CD8-positive, alpha-beta memory T cell (primary cell): ENCODE results near the gene HSDL1. TPM values are rescaled to one million over a fixed set of nuclear protein-coding genes. Genes with fewer than 3 reads are reported as not detected.
A peak's percentile ranks its signal among the peaks of the same experiment; 100 is the strongest.

Experiments
- CTCF ChIA-PET: fragments of 350-600 bp; sonication (Branson Sonifier 250); formaldehyde crosslinking; loops from one replicate; lab custom pipeline; 2021; ENCODE audit warnings: antibody characterized with exemption; lab: Charles Lee
- POLR2A ChIA-PET: fragments of 350-600 bp; sonication (Branson Sonifier 250); formaldehyde crosslinking; loops from one replicate; lab custom pipeline; 2021; ENCODE audit warnings: antibody characterized with exemption; lab: Charles Lee
- DNase-seq, 5 donors: peaks; one replicate each; pipeline versions ENCODE4 v3.0.0 to v3.0.0-alpha.2; 2020 to 2022; ENCODE audit warnings: mixed read lengths in 1 of 5
- H3K27ac ChIP-seq: one replicate; pipeline ENCODE4 v1.7.0; 2013; ENCODE audit warnings: low read depth, mild to moderate bottlenecking, low read length, moderate library complexity
- H3K27me3 ChIP-seq: 2 replicates; pipeline ENCODE4 v1.7.0; 2013; ENCODE audit warnings: low read length, mild to moderate bottlenecking; ENCODE audit not compliant: insufficient read depth, poor library complexity, severe bottlenecking
- H3K36me3 ChIP-seq: 2 replicates; pipeline ENCODE4 v1.7.0; 2013; ENCODE audit warnings: mild to moderate bottlenecking, low read length, moderate library complexity; ENCODE audit not compliant: insufficient read depth
- H3K4me1 ChIP-seq: 2 replicates; pipeline ENCODE4 v1.7.0; 2013; ENCODE audit warnings: mild to moderate bottlenecking, low read length, moderate library complexity; ENCODE audit not compliant: insufficient read depth
- H3K4me3 ChIP-seq: 2 replicates; pipeline ENCODE4 v1.7.0; 2013; ENCODE audit warnings: mild to moderate bottlenecking, low read length
- H3K9me3 ChIP-seq: 2 replicates; pipeline ENCODE4 v1.7.0; 2013; ENCODE audit warnings: mild to moderate bottlenecking, low read length
- H3K27ac Mint-ChIP-seq, 8 donors: one replicate each; pipeline ENCODE4 v1.8.0; 2020 to 2021; ENCODE audit warnings: mixed read lengths in 8 of 8, mild to moderate bottlenecking in 6 of 8, inconsistent platforms in 3 of 8, moderate library complexity in 3 of 8
- H3K27me3 Mint-ChIP-seq, 2 donors: one replicate each; pipeline ENCODE4 v1.8.0; 2020 to 2021; ENCODE audit warnings: mixed read lengths in 2 of 2, mild to moderate bottlenecking in 1 of 2, moderate library complexity in 1 of 2
- H3K36me3 Mint-ChIP-seq, 3 donors: one replicate each; pipeline ENCODE4 v1.8.0; 2020 to 2021; ENCODE audit warnings: mixed read lengths in 3 of 3, inconsistent platforms in 1 of 3, mild to moderate bottlenecking in 1 of 3
- H3K4me1 Mint-ChIP-seq, 3 donors: one replicate each; pipeline ENCODE4 v1.8.0; 2020 to 2021; ENCODE audit warnings: mixed read lengths in 3 of 3, inconsistent platforms in 1 of 3, mild to moderate bottlenecking in 1 of 3
- H3K4me3 Mint-ChIP-seq, 7 donors: one replicate each; pipeline ENCODE4 v1.8.0; 2020 to 2021; ENCODE audit warnings: mixed read lengths in 7 of 7, mild to moderate bottlenecking in 6 of 7, moderate library complexity in 4 of 7, inconsistent platforms in 2 of 7
- H3K9me3 Mint-ChIP-seq, 5 donors: one replicate each; pipeline ENCODE4 v1.8.0; 2020 to 2022; ENCODE audit warnings: mixed read lengths in 5 of 5, mild to moderate bottlenecking in 3 of 5, moderate library complexity in 2 of 5, inconsistent platforms in 1 of 5
- polyA plus RNA-seq: library from polyadenylated mRNA; unstranded; fragments of 300-500 nt; fragmentation: Illumina TruSeq; gene quantifications from one replicate; pipeline ENCODE4 v1.2.3, GENCODE V29; 2021
- total RNA-seq, 2 experiments: library from RNA; stranded (reverse); gene quantifications; one replicate each; pipeline ENCODE4 v1.2.3, GENCODE V29; 2021

The HSDL1 gene
- total and polyA plus RNA-seq, 3 experiments from 2014 or later, result 7.0 to 15.2 (median 13.5) TPM

DNA sequence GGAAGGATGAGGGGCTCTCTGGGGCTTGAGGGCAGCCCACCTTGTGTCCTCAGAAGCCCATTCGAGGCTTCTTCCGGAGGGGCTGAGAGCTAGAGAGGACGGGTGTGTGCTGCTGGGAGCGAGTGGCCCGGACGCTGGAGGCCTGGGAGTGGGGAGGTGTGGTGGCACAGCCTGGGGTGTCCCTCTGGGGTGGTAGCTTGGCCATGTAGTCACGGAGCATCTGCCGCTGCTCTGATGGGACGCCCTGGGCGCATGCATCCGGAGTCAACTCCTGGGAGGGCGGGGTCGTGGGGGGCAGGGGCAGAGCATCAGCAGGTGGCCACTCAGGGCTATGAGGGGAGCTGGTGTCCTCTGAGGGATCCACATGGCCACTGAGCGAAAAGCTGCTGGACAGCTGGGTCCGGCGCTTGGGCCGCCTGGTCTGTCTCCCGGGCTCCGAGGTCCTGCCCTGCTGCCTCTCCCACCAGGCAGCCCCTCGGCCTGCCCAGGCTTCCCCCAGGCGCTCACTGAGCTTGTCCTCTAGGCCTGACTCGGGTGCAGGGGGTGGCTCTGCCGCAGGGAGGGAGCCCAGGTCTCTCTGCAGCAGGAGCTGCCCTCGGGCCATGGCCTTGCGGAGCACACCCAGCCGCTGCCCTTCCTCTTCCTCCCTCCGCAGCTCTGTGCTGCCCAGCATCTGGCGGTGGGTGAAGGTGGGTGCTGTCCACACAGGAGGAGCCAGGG lies 34.1 kb upstream of the HSDL1 start:
- no peak for DNase-seq
- Histone ChIP-seq H3K9me3 (no peaks in the 10 kb centered on the region), H3K36me3 (peaks cover 9% of the 10 kb centered on the region), H3K4me1 (no peaks in the 10 kb centered on the region), H3K27me3 (no peaks in the 10 kb centered on the region), H3K4me3 (no peak overlapping the region), H3K27ac (no peak overlapping the region)
- H3K4me1 Mint-ChIP-seq, result peaks cover 0 to 6% (median 5%) of the 10 kb centered on the region in 3 donors
- no peaks in the 10 kb centered on the region for H3K27me3 Mint-ChIP-seq
- no peaks in the 10 kb centered on the region for H3K9me3 Mint-ChIP-seq
- CTCF ChIA-PET, result interaction anchor here (1.0 kb wide), 1 partner anchor 327 kb away, joined by 3 read pairs; no protein-coding TSS in a partner anchor
- H3K4me3 Mint-ChIP-seq, result no peak overlapping the region
- peaks cover 0 to 59% (median 3%) of the 10 kb centered on the region in 3 donors for H3K36me3 Mint-ChIP-seq
- peak overlapping the region in 1 of 8 donors; percentile 38 for H3K27ac Mint-ChIP-seq
- POLR2A ChIA-PET, result no interaction called here

GRCh38 chr16:84178146-84178765 lies 33.3 kb upstream of the HSDL1 start:
- Histone ChIP-seq H3K27ac (no peak overlapping the region), H3K36me3 (peaks cover 9% of the 10 kb centered on the region), H3K9me3 (no peaks in the 10 kb centered on the region), H3K4me3 (no peak overlapping the region), H3K4me1 (no peaks in the 10 kb centered on the region), H3K27me3 (no peaks in the 10 kb centered on the region)
- DNase-seq, result no peak
- Mint-ChIP-seq H3K9me3 (no peaks in the 10 kb centered on the region), H3K27me3 (no peaks in the 10 kb centered on the region), H3K4me3 (no peak overlapping the region), H3K27ac (peak overlapping the region in 1 of 8 donors; percentile 29), H3K36me3 (peaks cover 0 to 51% (median 3%) of the 10 kb centered on the region in 3 donors), H3K4me1 (peaks cover 0 to 6% (median 5%) of the 10 kb centered on the region in 3 donors)
- POLR2A ChIA-PET, result no interaction called here
- CTCF ChIA-PET, result interaction anchor here (1.0 to 1.1 kb wide), 2 partner anchors 9 to 328 kb away, joined by 3 to 5 read pairs; partner anchors contain the start of gene TAF1C

- no peaks in the 10 kb centered on the region for H3K4me1 ChIP-seq
- Mint-ChIP-seq H3K4me1 (peaks cover 0 to 6% (median 5%) of the 10 kb centered on the region in 3 donors), H3K9me3 (no peaks in the 10 kb centered on the region), H3K27ac (peak overlapping the region in 1 of 8 donors; percentile 49), H3K27me3 (peaks cover 0 to 2% of the 10 kb centered on the region in 2 donors), H3K4me3 (no peak overlapping the region), H3K36me3 (peaks cover 0 to 46% (median under 1%) of the 10 kb centered on the region in 3 donors)
- H3K4me3 ChIP-seq, result no peak overlapping the region
- H3K9me3 ChIP-seq, result no peaks in the 10 kb centered on the region
- H3K36me3 ChIP-seq, result peaks cover 8% of the 10 kb centered on the region
- CTCF ChIA-PET, result interaction anchor here (1.0 to 1.1 kb wide), 2 partner anchors 9 to 329 kb away, joined by 3 to 5 read pairs; partner anchors contain the start of gene TAF1C
- no peaks in the 10 kb centered on the region for H3K27me3 ChIP-seq
- H3K27ac ChIP-seq, result no peak overlapping the region
- no peak for DNase-seq
- POLR2A ChIA-PET, result no interaction called here
Measured at GRCh38 chr16:84177741-84178073, 32.7 kb upstream of the HSDL1 start.

- DNase-seq, result no peak
- CTCF ChIA-PET, result interaction anchor here (0.9 to 1.9 kb wide), 5 partner anchors 10 to 116 kb away, joined by 3 to 10 read pairs (median 6); partner anchors contain the start of gene TAF1C
- Mint-ChIP-seq H3K9me3 (no peaks in the 10 kb centered on the region), H3K36me3 (peaks cover 0 to 33% (median 0%) of the 10 kb centered on the region in 3 donors), H3K4me3 (no peak overlapping the region), H3K27ac (no peak overlapping the region), H3K27me3 (peaks cover 3 to 4% of the 10 kb centered on the region in 2 donors), H3K4me1 (peaks cover 0 to 6% (median 5%) of the 10 kb centered on the region in 3 donors)
- no peaks in the 10 kb centered on the region for H3K9me3 ChIP-seq
- no peaks in the 10 kb centered on the region for H3K36me3 ChIP-seq
- H3K4me3 ChIP-seq, result no peak overlapping the region
- H3K27ac ChIP-seq, result no peak overlapping the region
- H3K27me3 ChIP-seq, result no peaks in the 10 kb centered on the region
- POLR2A ChIA-PET, result no interaction called here
- no peaks in the 10 kb centered on the region for H3K4me1 ChIP-seq
Measured at GRCh38 chr16:84176192-84177053, 31.4 kb upstream of the HSDL1 start.

DNA sequence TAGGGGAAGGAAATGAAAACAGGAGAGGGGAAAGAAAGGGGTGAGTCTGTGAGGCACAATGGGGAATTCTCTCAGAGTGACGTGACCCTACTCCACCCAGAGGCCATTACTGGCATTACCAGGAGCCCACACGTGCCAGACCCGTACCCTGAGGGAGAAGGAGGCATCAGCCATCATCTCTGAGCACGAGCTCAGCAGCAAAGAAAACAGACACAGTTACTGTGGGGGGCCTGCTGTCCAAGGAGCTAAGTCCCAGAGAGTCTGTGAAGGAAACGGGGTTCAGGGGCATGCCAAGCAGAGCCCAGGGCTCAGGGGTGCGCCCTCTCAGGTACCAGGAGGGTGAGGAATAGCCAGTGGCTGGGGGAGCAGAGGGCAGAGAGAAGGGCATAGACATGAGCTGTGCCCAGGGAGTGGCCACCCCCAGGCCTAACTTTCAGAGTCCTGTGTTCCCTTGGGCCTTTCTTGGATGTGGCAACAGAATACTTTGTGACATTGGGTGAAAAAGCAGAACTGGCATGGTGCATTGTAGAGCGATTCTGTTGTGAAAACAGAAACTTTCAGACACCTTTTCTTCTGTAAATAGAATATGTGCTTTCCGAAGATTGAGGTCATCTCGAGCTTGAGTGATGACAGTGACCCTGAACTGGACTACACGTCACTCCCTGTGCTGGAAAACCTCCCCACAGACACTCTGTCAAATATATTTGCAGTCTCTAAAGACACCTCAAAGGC lies 30.5 kb upstream of the HSDL1 start:
- Mint-ChIP-seq H3K36me3 (peaks cover 0 to 25% (median 0%) of the 10 kb centered on the region in 3 donors), H3K27me3 (peaks cover 3 to 7% of the 10 kb centered on the region in 2 donors), H3K27ac (peak overlapping the region in 2 of 8 donors; percentile 31 to 78), H3K9me3 (no peaks in the 10 kb centered on the region), H3K4me1 (peaks cover 0 to 6% (median 5%) of the 10 kb centered on the region in 3 donors), H3K4me3 (no peak overlapping the region)
- Histone ChIP-seq H3K36me3 (no peaks in the 10 kb centered on the region), H3K27ac (no peak overlapping the region), H3K27me3 (no peaks in the 10 kb centered on the region), H3K4me1 (no peaks in the 10 kb centered on the region), H3K4me3 (no peak overlapping the region), H3K9me3 (no peaks in the 10 kb centered on the region)
- POLR2A ChIA-PET, result no interaction called here
- peak in 4 of 5 donors; percentile 20 to 37 (median 28) for DNase-seq
- CTCF ChIA-PET, result interaction anchor here (0.8 to 1.9 kb wide), 7 partner anchors 8 to 219 kb away, joined by 3 to 10 read pairs (median 4); partner anchors contain the start of gene TAF1C

GRCh38 chr16:84174396-84174795 lies 29.4 kb upstream of the HSDL1 start:
- peaks cover 0 to 17% (median 0%) of the 10 kb centered on the region in 3 donors for H3K36me3 Mint-ChIP-seq
- no peaks in the 10 kb centered on the region for H3K36me3 ChIP-seq
- ChIA-PET POLR2A (no interaction called here), CTCF (interaction anchor here (0.8 to 2.3 kb wide), 5 partner anchors 9 to 218 kb away, joined by 3 to 10 read pairs (median 6); partner anchors contain the start of gene TAF1C)
- no peak overlapping the region for H3K4me3 Mint-ChIP-seq
- H3K27me3 ChIP-seq, result no peaks in the 10 kb centered on the region
- peaks cover 0 to 6% (median 5%) of the 10 kb centered on the region in 3 donors for H3K4me1 Mint-ChIP-seq
- H3K4me3 ChIP-seq, result no peak overlapping the region
- no peaks in the 10 kb centered on the region for H3K4me1 ChIP-seq
- H3K27ac ChIP-seq, result no peak overlapping the region
- no peaks in the 10 kb centered on the region for H3K9me3 ChIP-seq
- DNase-seq, result no peak
- no peak overlapping the region for H3K27ac Mint-ChIP-seq
- H3K9me3 Mint-ChIP-seq, result no peaks in the 10 kb centered on the region
- peaks cover 10 to 16% of the 10 kb centered on the region in 2 donors for H3K27me3 Mint-ChIP-seq

DNA sequence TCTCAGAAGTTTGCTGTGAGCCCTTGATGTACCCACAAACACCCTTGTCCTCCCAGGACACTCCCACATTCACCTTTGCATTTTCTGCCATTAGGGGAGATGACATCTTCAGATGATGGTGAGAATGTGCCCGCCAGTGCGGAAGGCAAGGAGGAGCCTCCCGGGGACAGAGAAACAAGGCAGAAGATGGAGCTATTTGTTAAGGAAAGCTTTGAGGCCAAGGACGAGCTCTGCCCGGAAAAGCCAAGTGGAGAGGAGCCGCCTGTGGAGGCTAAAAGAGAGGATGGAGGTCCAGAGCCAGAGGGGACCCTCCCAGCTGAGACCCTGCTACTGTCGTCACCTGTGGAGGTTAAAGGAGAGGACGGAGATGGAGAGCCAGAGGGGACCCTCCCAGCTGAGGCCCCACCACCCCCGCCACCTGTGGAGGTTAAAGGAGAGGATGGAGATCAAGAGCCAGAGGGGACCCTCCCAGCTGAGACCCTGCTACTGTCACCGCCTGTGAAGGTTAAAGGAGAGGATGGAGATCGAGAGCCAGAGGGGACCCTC lies 24.9 kb upstream of the HSDL1 start:
- Mint-ChIP-seq H3K4me3 (no peak overlapping the region), H3K27me3 (peaks cover 17 to 38% of the 10 kb centered on the region in 2 donors), H3K4me1 (no peaks in the 10 kb centered on the region), H3K36me3 (no peaks in the 10 kb centered on the region), H3K27ac (no peak overlapping the region), H3K9me3 (no peaks in the 10 kb centered on the region)
- Histone ChIP-seq H3K4me1 (no peaks in the 10 kb centered on the region), H3K27me3 (no peaks in the 10 kb centered on the region), H3K9me3 (no peaks in the 10 kb centered on the region), H3K36me3 (no peaks in the 10 kb centered on the region), H3K27ac (no peak overlapping the region), H3K4me3 (no peak overlapping the region)
- CTCF ChIA-PET, result interaction anchor here (3.3 kb wide), 1 partner anchor 17 kb away, joined by 12 read pairs; the partner anchor contains the start of gene TAF1C
- no peak for DNase-seq
- POLR2A ChIA-PET, result no interaction called here
